Smooth muscle cell (in vitro differentiated cells): Measurements from ENCODE around the gene FOXA3. TPM values are rescaled to one million over a fixed set of nuclear protein-coding genes. Genes with fewer than 3 reads are reported as not detected.

Experiments used
- DNase-seq: peaks from one replicate; lab custom pipeline; 2025; ENCODE audit not compliant: unreplicated experiment; lab: John Stamatoyannopoulos, UW
- H2AFZ ChIP-seq: fragments of 200-600 bp; sonication (generic); 2 replicates; pipeline ENCODE4 v1.6.0; 2016; ENCODE audit warnings: antibody characterized with exemption, low read depth, mild to moderate bottlenecking
- H3F3A ChIP-seq: fragments of 200-600 bp; sonication (generic); 2 replicates; pipeline ENCODE4 v1.6.0; 2017; ENCODE audit warnings: antibody characterized with exemption, low read depth
- H3K27ac ChIP-seq: fragments of 200-600 bp; sonication (generic); 2 replicates; pipeline ENCODE4 v1.5.1; 2016; ENCODE audit warnings: low read depth, mild to moderate bottlenecking
- H3K27me3 ChIP-seq: fragments of 200-600 bp; sonication (generic); 2 replicates; pipeline ENCODE4 v1.6.1; 2016; ENCODE audit warnings: low read depth, mild to moderate bottlenecking
- H3K36me3 ChIP-seq: fragments of 200-600 bp; sonication (generic); 2 replicates; pipeline ENCODE4 v1.5.1; 2016; ENCODE audit warnings: low read depth
- H3K4me1 ChIP-seq: fragments of 200-600 bp; sonication (generic); 2 replicates; pipeline ENCODE4 v1.5.1; 2016; ENCODE audit warnings: low read depth
- H3K4me2 ChIP-seq: fragments of 200-600 bp; sonication (generic); 2 replicates; pipeline ENCODE4 v1.6.0; 2016; ENCODE audit warnings: mild to moderate bottlenecking
- H3K4me3 ChIP-seq: fragments of 200-600 bp; sonication (generic); 2 replicates; pipeline ENCODE4 v1.5.1; 2016; ENCODE audit warnings: mild to moderate bottlenecking
- H3K79me2 ChIP-seq: fragments of 200-600 bp; sonication (generic); 2 replicates; pipeline ENCODE4 v1.6.0; 2016; ENCODE audit warnings: low read depth, mild to moderate bottlenecking
- H3K9ac ChIP-seq: fragments of 200-600 bp; sonication (generic); 2 replicates; pipeline ENCODE4 v1.6.0; 2016; ENCODE audit warnings: low read depth
- H3K9me3 ChIP-seq: fragments of 200-600 bp; sonication (generic); replicated peaks from 2 replicates; pipeline ENCODE4 v1.5.1; 2016; ENCODE audit warnings: low read depth
- H4K20me1 ChIP-seq: fragments of 200-600 bp; sonication (generic); 2 replicates; pipeline ENCODE4 v1.6.0; 2016; ENCODE audit warnings: low read depth
- CTCF ChIP-seq: fragments of 200-600 bp; sonication (generic); IDR thresholded peaks from 2 replicates; pipeline ENCODE4 v1.5.1; 2017; ENCODE audit warnings: borderline replicate concordance, mild to moderate bottlenecking, antibody characterized with exemption; ENCODE audit not compliant: insufficient read depth, poor library complexity, severe bottlenecking
- WGBS: methylation state at CpG from one replicate; pipeline ENCODE4 v1.1.7; 2016; ENCODE audit warnings: low lambda C conversion rate; 5-methylcytosine and 5-hydroxymethylcytosine counted together
- polyA plus RNA-seq: library from polyadenylated mRNA; unstranded; fragments of >200 nt; fragmentation: Nextera tagmentation; extraction: Ambion mirVana; gene quantifications from 2 replicates; pipeline ENCODE4 v1.2.1, GENCODE V29; 2016
- total RNA-seq: library from RNA; depleted of rRNA; stranded (reverse); fragments of >200 nt; gene quantifications from 2 replicates; pipeline ENCODE4 v1.2.3, GENCODE V29; 2014

The FOXA3 gene
- total and polyA plus RNA-seq, 2 experiments from 2014 or later: 0.50 to 0.76 TPM

GRCh38 chr19:45876411-45877197 lies 12.5 kb downstream of the FOXA3 start:
- Histone ChIP-seq H3K4me1 (peaks cover 12% of the 10 kb centered on the region), H3K27ac (peak overlapping the region; percentile 85), H3K9ac (peak overlapping the region; percentile 88), H4K20me1 (no peaks in the 10 kb centered on the region), H3K36me3 (no peaks in the 10 kb centered on the region), H3K4me3 (peak overlapping the region; percentile 41), H3F3A (no peaks in the 10 kb centered on the region), H3K27me3 (no peaks in the 10 kb centered on the region), H3K79me2 (no peaks in the 10 kb centered on the region), H3K4me2 (peak overlapping the region; percentile 85), H3K9me3 (no peaks in the 10 kb centered on the region), H2AFZ (peak overlapping the region; percentile 91)
- 11% methylated on average over 36 of the region's 41 CpGs for WGBS
- DNase-seq: peak; percentile 43
- TF ChIP-seq CTCF: no peak

- Histone ChIP-seq H3K4me1 (peaks cover 22% of the 10 kb centered on the region), H3K9me3 (no peaks in the 10 kb centered on the region), H3K4me3 (no peak overlapping the region), H3F3A (no peaks in the 10 kb centered on the region), H3K27me3 (no peaks in the 10 kb centered on the region), H2AFZ (no peak overlapping the region), H4K20me1 (peaks cover 2% of the 10 kb centered on the region), H3K4me2 (no peak overlapping the region), H3K9ac (no peak overlapping the region), H3K27ac (no peak overlapping the region), H3K36me3 (no peaks in the 10 kb centered on the region), H3K79me2 (no peaks in the 10 kb centered on the region)
- no peak for TF ChIP-seq CTCF
- WGBS: 82% methylated on average over 10 of the region's 11 CpGs
- no peak for DNase-seq
These were observed 14.1 kb downstream of the FOXA3 start for GRCh38 chr19:45878043-45878794.

GRCh38 chr19:45879055-45879454 lies 14.9 kb downstream of the FOXA3 start:
- Histone ChIP-seq H3K27me3 (no peaks in the 10 kb centered on the region), H3K4me3 (no peak overlapping the region), H2AFZ (no peak overlapping the region), H4K20me1 (peaks cover 9% of the 10 kb centered on the region), H3K4me1 (peaks cover 22% of the 10 kb centered on the region), H3K36me3 (no peaks in the 10 kb centered on the region), H3K4me2 (no peak overlapping the region), H3K9ac (no peak overlapping the region), H3K79me2 (peaks cover 5% of the 10 kb centered on the region), H3K9me3 (no peaks in the 10 kb centered on the region), H3F3A (no peaks in the 10 kb centered on the region), H3K27ac (no peak overlapping the region)
- TF ChIP-seq CTCF: no peak
- DNase-seq: no peak
- 87% methylated on average over 8 of the region's 8 CpGs for WGBS
